Measurements from ENCODE around the gene SNX25.
"Not testable (repeated sequence)": the region's sequence is repeated elsewhere in the genome, so short reads cannot be mapped to it uniquely, and the experiment has no call there.

The SNX25 gene

GRCh38 chr4:185225940-185226339 is 16.5 kb downstream of the SNX25 start:
- DNase-seq (ENCODE audit: low read depth), result no peak
- no peak overlapping the region for H3K4me3 ChIP-seq (ENCODE audit: low read depth, low read length)

DNA sequence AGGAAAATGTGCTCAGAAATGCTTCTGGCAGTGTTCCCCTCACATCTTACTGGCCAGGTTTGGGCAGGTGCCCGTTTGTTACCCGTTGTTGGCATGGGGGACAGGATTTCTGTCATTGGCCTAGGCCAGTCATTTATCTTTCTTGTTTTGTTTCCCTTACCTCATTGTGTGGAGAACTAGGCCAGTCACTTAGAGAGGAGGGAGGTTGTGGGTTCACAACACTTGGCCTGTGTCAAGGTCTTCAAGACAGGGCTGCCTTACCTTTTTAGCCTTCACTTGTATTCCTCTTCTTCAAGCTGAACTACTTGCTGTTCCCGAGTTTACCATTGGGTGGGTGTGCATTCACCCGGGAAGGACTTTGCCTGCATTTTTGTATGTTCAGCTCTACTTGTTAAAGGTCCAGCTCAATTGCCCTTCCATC is 17.7 kb downstream of the SNX25 start:
- H3K4me3 ChIP-seq (ENCODE audit: low read depth, low read length), result no peak overlapping the region
- no peak for DNase-seq (ENCODE audit: low read depth)

DNA sequence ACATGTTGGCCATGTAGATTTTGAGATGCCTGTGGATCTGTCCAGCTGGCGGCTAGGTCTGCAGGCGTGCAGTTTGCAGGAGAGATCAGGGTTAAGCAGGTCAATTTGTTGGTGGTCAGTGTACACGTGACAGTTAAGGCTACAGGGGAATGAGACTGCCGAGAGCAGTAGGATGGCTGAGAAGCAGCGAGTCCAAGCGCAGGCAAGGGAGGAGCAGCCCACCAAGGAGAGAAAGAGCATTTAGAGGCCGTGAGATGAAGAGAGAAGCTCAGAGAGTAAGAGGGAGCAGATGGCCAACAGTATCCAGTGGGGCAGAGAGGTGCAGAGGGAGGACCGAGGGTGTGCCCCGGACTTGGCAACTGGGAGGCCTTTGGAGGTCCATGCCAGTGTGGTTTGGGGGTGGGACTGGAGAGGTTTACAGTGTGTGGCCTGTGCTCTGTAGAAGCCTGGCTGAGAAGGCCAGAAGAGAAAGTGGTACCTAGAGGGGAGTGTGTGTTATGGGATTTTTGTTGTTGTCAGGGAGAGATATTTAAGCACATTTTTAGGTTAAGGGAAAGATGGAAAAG is 18.4 kb downstream of the SNX25 start:
- no peak overlapping the region for H3K4me3 ChIP-seq (ENCODE audit: low read depth, low read length)
- DNase-seq (ENCODE audit: low read depth), result no peak

DNA sequence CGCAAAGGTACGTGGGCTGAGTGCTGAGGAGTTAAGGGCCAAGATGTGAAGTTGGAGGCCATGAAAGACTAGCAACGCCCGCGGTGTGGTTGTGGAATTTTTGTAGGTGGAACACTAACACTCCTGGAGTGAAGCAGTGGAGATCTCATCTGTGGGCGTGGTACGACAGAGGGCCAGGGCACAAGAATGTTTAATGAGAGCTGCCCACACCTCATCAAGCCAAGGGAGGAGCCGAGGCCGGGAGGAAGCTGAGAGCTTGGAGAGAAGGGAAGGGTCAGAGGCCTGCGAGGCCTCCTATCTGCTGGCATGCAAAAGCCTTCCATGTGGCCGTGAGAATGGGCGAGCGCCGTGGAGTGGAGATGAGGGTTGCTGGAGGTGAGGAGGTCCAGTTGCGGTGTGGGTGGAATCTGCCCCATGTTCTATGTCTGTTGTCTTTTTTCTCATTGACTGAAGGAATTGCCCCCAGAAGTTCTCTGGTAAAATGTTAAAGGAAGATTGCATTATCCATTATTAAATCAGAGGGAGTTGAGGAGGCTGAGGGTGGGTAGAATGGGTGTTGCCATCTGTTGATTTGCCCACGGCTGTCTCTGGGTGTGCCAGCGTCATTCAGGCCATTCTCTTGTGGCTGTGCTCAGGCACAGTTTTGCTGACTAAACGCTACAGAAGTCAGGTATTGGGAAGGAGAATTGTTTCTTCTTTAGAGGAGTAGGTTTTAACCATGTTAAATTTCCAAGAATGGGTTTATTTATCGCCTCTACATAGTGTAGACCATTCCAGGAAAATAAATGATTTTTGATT is 19.8 kb downstream of the SNX25 start:
- no peak for DNase-seq (ENCODE audit: low read depth)
- H3K4me3 ChIP-seq (ENCODE audit: low read depth, low read length), result no peak overlapping the region

GRCh38 chr4:185232370-185232769 is 23.0 kb downstream of the SNX25 start:
- DNase-seq (ENCODE audit: low read depth), result no peak
- H3K4me3 ChIP-seq (ENCODE audit: low read depth, low read length), result no peak overlapping the region

DNA sequence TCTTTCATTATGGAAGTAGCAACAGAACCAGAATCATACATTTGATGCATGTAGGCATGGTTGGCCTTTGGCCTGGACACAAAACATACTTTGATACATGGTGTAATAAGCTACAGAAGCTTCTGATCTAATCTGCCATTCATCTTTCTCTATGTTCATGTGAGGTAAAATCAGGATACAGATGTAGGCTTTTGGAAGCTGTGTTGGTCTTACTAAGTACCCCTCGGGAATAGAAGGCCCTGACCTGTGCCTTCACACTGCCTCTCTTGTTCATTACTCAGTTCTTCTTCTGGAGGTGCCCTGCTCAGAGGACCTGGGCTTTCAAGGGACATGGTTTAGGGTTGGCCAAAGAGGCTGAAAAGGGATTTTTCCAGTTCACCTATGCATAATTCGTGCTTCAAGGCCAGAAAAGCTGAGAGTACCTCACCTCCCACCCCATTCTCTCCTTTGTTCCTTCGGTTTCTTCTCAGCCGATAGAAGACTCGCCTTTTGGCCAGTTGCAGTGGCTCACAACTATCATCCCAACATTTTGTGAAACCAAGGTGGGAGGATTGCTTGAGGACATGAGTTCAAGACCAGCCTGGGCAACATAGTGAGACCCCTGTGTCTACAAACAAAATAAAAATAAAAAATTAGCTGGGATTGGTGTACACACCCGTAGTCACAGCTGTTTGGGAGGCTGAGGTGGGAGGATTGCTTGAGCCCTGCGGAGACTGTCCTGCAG is 25.9 kb downstream of the SNX25 start:
- no peak for DNase-seq (ENCODE audit: low read depth)
- no peak overlapping the region for H3K4me3 ChIP-seq (ENCODE audit: low read depth, low read length)

DNA sequence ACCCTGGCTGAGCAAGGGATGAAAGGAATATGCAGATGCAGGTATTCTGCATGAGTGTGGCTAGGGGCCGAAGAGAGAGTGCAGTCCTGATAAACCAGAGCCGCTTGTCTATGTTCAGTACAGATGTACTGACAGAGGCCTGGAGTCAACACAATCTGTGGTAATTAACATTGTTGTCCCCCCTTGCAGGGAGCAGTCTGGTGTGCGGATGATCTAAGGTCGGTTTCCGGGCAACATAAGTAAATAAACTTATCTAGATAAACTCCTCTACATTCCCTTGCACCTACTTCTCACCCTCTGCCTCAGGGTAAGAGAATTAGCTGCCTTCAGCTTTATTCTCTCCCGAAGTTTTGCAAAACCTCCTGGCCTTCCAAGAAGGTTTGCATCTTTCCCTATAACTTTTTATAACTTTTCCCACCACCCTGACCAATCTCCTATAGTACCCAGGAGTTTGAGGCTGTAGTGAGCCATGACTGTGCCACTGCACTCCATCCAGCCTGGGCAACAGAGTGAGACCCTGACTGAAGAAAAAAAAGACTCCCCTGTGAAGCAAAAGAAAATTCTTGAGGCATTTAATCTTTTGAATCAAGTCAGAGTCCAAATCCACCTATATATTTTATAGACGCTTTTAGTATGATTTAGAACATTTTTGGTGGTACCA is 26.6 kb downstream of the SNX25 start:
- H3K4me3 ChIP-seq (ENCODE audit: low read depth, low read length), result no peak overlapping the region
- DNase-seq (ENCODE audit: low read depth), result no peak

DNA sequence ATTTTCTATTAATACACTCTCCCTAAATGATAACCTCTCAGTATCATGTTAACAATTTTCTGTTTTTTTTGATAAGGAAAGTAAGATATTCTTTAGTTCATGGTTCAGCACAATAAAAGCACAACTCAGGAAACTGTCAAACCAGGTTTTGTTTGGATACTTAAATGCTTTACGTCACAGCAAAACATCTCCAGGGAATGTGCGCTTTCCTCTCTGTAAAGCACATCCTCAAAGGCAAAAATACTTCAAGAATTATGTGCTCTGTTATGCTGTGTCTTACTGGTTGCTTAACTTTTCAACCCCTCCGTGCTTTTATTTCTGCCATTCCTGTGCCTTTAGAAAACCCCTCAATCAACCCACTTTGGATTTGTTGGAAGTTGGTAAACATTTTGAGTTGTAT is 27.8 kb downstream of the SNX25 start:
- peak; percentile 48 for DNase-seq (ENCODE audit: low read depth)
- no peak overlapping the region for H3K4me3 ChIP-seq (ENCODE audit: low read depth, low read length)

GRCh38 chr4:185238215-185238681 is 28.9 kb downstream of the SNX25 start:
- peak; percentile 36 for DNase-seq (ENCODE audit: low read depth)
- H3K4me3 ChIP-seq (ENCODE audit: low read depth, low read length), result no peak overlapping the region

GRCh38 chr4:185238750-185239149 is 29.4 kb downstream of the SNX25 start:
- no peak overlapping the region for H3K4me3 ChIP-seq (ENCODE audit: low read depth, low read length)
- no peak for DNase-seq (ENCODE audit: low read depth)

- H3K4me3 ChIP-seq (ENCODE audit: low read depth, low read length); DNase-seq (ENCODE audit: low read depth): not testable (repeated sequence)
Observed at GRCh38 chr4:185240486-185240885, 31.1 kb downstream of the SNX25 start.

GRCh38 chr4:185242749-185243533 is 33.5 kb downstream of the SNX25 start:
- H3K4me3 ChIP-seq (ENCODE audit: low read depth, low read length), result no peak overlapping the region
- DNase-seq (ENCODE audit: low read depth), result no peak

GRCh38 chr4:185243879-185244278 is 34.5 kb downstream of the SNX25 start:
- no peak for DNase-seq (ENCODE audit: low read depth)
- H3K4me3 ChIP-seq (ENCODE audit: low read depth, low read length), result no peak overlapping the region

DNA sequence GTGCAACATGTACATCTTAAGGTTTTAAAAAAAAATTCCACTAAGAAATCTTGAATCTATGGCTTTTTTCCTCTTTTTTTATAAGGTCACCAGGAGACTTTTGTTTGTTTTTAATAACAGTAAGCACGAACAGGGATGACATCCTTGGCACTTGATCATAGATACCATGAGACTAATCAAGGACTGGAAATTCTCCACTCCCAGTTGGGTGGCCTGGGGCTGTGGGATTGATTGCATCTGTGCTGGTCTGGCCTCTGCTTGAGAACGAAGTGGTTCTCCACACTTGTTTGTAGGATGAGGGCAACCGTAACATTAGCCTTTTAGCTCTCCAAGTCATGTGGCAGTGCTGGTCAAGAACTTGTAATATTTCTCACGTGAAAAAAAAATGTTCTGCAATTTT is 35.4 kb downstream of the SNX25 start:
- no peak for DNase-seq (ENCODE audit: low read depth)
- H3K4me3 ChIP-seq (ENCODE audit: low read depth, low read length), result no peak overlapping the region

- no peak overlapping the region for H3K4me3 ChIP-seq (ENCODE audit: low read depth, low read length)
- DNase-seq (ENCODE audit: low read depth), result no peak
Observed at GRCh38 chr4:185246453-185246852, 37.1 kb downstream of the SNX25 start.

DNA sequence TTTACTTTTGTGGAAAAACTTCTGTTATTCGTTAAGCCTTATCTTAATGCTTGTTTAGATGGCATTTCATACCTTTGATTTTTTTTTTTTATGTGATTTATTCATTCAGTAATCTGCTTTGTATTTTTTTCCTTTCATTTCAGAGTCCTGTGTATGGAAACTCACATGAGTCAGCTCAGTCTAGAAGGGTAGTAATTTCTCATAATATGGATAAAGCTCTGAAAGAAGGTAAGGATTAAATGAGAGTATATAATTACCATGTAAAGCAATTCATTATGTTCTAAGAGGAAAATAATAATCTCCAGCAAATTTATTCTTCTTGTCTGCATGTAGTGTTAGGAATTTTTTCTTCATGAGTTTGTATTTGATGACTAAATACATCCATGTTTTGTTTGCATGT is 37.8 kb downstream of the SNX25 start:
- DNase-seq (ENCODE audit: low read depth), result no peak

GRCh38 chr4:185248393-185249039 is 39.1 kb downstream of the SNX25 start:
- no peak for DNase-seq (ENCODE audit: low read depth)
- no peak overlapping the region for H3K4me3 ChIP-seq (ENCODE audit: low read depth, low read length)

More for the DNA sequence above, 37.8 kb downstream of the SNX25 start:
- H3K4me3 ChIP-seq (ENCODE audit: low read depth, low read length), result no peak overlapping the region

DNA sequence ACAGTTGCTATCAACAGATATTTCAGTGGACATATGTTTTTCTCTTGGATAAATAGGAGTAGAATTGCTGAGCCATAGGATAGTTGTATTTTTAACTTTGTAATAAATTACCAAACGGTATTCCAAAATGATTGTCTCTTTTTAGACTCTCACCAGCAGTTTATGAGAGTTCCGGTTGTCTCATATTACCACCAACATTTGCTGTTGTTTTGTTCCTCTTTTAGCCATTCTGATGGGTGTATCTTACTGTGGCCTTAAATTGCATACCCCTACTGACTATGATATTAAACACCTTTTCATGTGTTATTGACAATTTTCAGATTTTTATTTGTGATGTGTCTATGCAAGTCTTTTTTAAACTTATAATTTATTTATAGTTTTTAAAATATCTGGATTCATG is 39.7 kb downstream of the SNX25 start:
- no peak overlapping the region for H3K4me3 ChIP-seq (ENCODE audit: low read depth, low read length)
- DNase-seq (ENCODE audit: low read depth), result no peak

- peak; percentile 49 for DNase-seq (ENCODE audit: low read depth)
- H3K4me3 ChIP-seq (ENCODE audit: low read depth, low read length), result no peak overlapping the region
Observed at GRCh38 chr4:185254434-185254833, 45.0 kb downstream of the SNX25 start.

Measured in skeletal muscle cell (primary cell).